SJSA1 (cell line): ENCODE data around the gene KEAP1. TPM values are rescaled to one million over a fixed set of nuclear protein-coding genes. Genes with fewer than 3 reads are reported as not detected.
A peak's percentile ranks its signal among the peaks of the same experiment; 100 is the strongest.
"Not testable (repeated sequence)": the region's sequence is repeated elsewhere in the genome, so short reads cannot be mapped to it uniquely, and the experiment has no call there.

Experiments
- DNase-seq, 2 experiments: peaks; one replicate each; pipeline ENCODE4 v3.0.0-alpha.2; 2015 to 2020; ENCODE audit warnings: low spot score in 2 of 2, low read depth in 1 of 2
- H3K27ac ChIP-seq: fragments of 250-450 bp; sonication (Bioruptor Pico); 2 replicates; pipeline ENCODE4 v1.5.1; 2020; ENCODE audit warnings: mild to moderate bottlenecking, moderate library complexity
- H3K27me3 ChIP-seq: fragments of 250-450 bp; sonication (Bioruptor Pico); replicated peaks from 2 replicates; pipeline ENCODE4 v1.5.1; 2020; ENCODE audit warnings: mild to moderate bottlenecking, moderate library complexity
- H3K36me3 ChIP-seq: fragments of 250-450 bp; sonication (Bioruptor Pico); 2 replicates; pipeline ENCODE4 v1.5.1; 2020; ENCODE audit warnings: mild to moderate bottlenecking
- H3K4me1 ChIP-seq: fragments of 250-450 bp; sonication (Bioruptor Pico); replicated peaks from 2 replicates; pipeline ENCODE4 v1.6.1; 2021; ENCODE audit warnings: mild to moderate bottlenecking
- H3K4me3 ChIP-seq: fragments of 250-450 bp; sonication (Bioruptor Pico); 2 replicates; pipeline ENCODE4 v1.5.1; 2020; ENCODE audit warnings: mild to moderate bottlenecking
- H3K9me3 ChIP-seq: fragments of 250-450 bp; sonication (Bioruptor Pico); replicated peaks from 2 replicates; pipeline ENCODE4 v1.5.1; 2020; ENCODE audit warnings: mild to moderate bottlenecking
- total RNA-seq: library from RNA; depleted of rRNA; stranded (reverse); fragments of >200 nt; shearing (Covaris generic); gene quantifications from 2 replicates; pipeline ENCODE4 v1.2.3, GENCODE V29; 2014

KEAP1 gene
- total RNA-seq, 1 experiment from 2014 or later, result 74.1 TPM

- no peak overlapping the region for H3K4me3 ChIP-seq
- H3K4me1 ChIP-seq, result peaks cover 6% of the 10 kb centered on the region
- no peaks in the 10 kb centered on the region for H3K36me3 ChIP-seq
- 0 out of 2 replicates have a peak, but pooled peaks cover 6% of the 10 kb centered on the region for H3K9me3 ChIP-seq
- DNase-seq, result no peak
- 0 out of 2 replicates have a peak, but pooled peaks cover 5% of the 10 kb centered on the region for H3K27me3 ChIP-seq
- no peak overlapping the region for H3K27ac ChIP-seq
Measured at GRCh38 chr19:10538204-10538983, 35.2 kb upstream of the KEAP1 start.

GRCh38 chr19:10537668-10538067, 34.5 kb upstream of the KEAP1 start:
- Histone ChIP-seq H3K4me3 (no peak overlapping the region), H3K4me1 (0 out of 2 replicates have a peak, but pooled peaks cover 4% of the 10 kb centered on the region), H3K27ac (no peak overlapping the region), H3K36me3 (no peaks in the 10 kb centered on the region), H3K27me3 (0 out of 2 replicates have a peak, but pooled peaks cover 5% of the 10 kb centered on the region), H3K9me3 (0 out of 2 replicates have a peak, but pooled peaks cover 2% of the 10 kb centered on the region)
- no peak for DNase-seq

- 0 out of 2 replicates have a peak, but pooled peaks cover 2% of the 10 kb centered on the region for H3K9me3 ChIP-seq
- 0 out of 2 replicates have a peak, but pooled peaks cover 5% of the 10 kb centered on the region for H3K27me3 ChIP-seq
- DNase-seq, result no peak
- no peak overlapping the region for H3K4me3 ChIP-seq
- H3K4me1 ChIP-seq, result 0 out of 2 replicates have a peak, but pooled peaks cover 4% of the 10 kb centered on the region
- H3K27ac ChIP-seq, result no peak overlapping the region
- no peaks in the 10 kb centered on the region for H3K36me3 ChIP-seq
Measured at GRCh38 chr19:10535613-10536012, 32.5 kb upstream of the KEAP1 start.

- 0 out of 2 replicates have a peak, but pooled peaks cover 5% of the 10 kb centered on the region for H3K27me3 ChIP-seq
- no peak overlapping the region for H3K27ac ChIP-seq
- H3K4me3 ChIP-seq, result no peak overlapping the region
- DNase-seq, result peak in 1 of 2 experiments; percentile 30
- 0 out of 2 replicates have a peak, but pooled peaks cover 2% of the 10 kb centered on the region for H3K9me3 ChIP-seq
- 0 out of 2 replicates have a peak, but pooled peaks cover 4% of the 10 kb centered on the region for H3K4me1 ChIP-seq
- H3K36me3 ChIP-seq, result no peaks in the 10 kb centered on the region
Measured at GRCh38 chr19:10533646-10534386, 30.7 kb upstream of the KEAP1 start.

- H3K27ac ChIP-seq, result no peak overlapping the region
- H3K36me3 ChIP-seq, result no peaks in the 10 kb centered on the region
- no peak for DNase-seq
- 0 out of 2 replicates have a peak, but pooled peaks cover 4% of the 10 kb centered on the region for H3K4me1 ChIP-seq
- H3K27me3 ChIP-seq, result 0 out of 2 replicates have a peak, but pooled peaks cover 5% of the 10 kb centered on the region
- H3K9me3 ChIP-seq, result 0 out of 2 replicates have a peak, but pooled peaks cover 2% of the 10 kb centered on the region
- no peak overlapping the region for H3K4me3 ChIP-seq
Measured at GRCh38 chr19:10532457-10532856, 29.3 kb upstream of the KEAP1 start.

GRCh38 chr19:10526887-10527286, 23.7 kb upstream of the KEAP1 start:
- not testable (repeated sequence) for H3K27ac ChIP-seq, H3K36me3 ChIP-seq, DNase-seq, H3K4me1 ChIP-seq, H3K4me3 ChIP-seq, H3K27me3 ChIP-seq, H3K9me3 ChIP-seq

- no peaks in the 10 kb centered on the region for H3K4me1 ChIP-seq
- H3K36me3 ChIP-seq, result no peaks in the 10 kb centered on the region
- no peak overlapping the region for H3K27ac ChIP-seq
- DNase-seq, result no peak
- no peak overlapping the region for H3K4me3 ChIP-seq
- no peaks in the 10 kb centered on the region for H3K9me3 ChIP-seq
- H3K27me3 ChIP-seq, result 0 out of 2 replicates have a peak, but pooled peaks cover 3% of the 10 kb centered on the region
Measured at GRCh38 chr19:10525636-10526035, 22.5 kb upstream of the KEAP1 start.

GRCh38 chr19:10523135-10523636, 20.0 kb upstream of the KEAP1 start:
- Histone ChIP-seq H3K27me3 (peaks cover 17% of the 10 kb centered on the region), H3K9me3 (no peaks in the 10 kb centered on the region), H3K4me1 (no peaks in the 10 kb centered on the region; the same call in 1 of the 2 replicates), H3K36me3 (no peaks in the 10 kb centered on the region), H3K27ac (no peak overlapping the region), H3K4me3 (no peak overlapping the region)
- DNase-seq, result no peak

- Histone ChIP-seq H3K4me3 (no peak overlapping the region), H3K4me1 (peaks cover 13% of the 10 kb centered on the region), H3K27me3 (peaks cover 32% of the 10 kb centered on the region), H3K36me3 (no peaks in the 10 kb centered on the region), H3K27ac (no peak overlapping the region), H3K9me3 (no peaks in the 10 kb centered on the region)
- DNase-seq, result no peak
Measured at GRCh38 chr19:10521461-10522171, 18.5 kb upstream of the KEAP1 start.

GRCh38 chr19:10520652-10521318, 17.6 kb upstream of the KEAP1 start:
- no peaks in the 10 kb centered on the region for H3K36me3 ChIP-seq
- DNase-seq, result no peak
- no peaks in the 10 kb centered on the region for H3K9me3 ChIP-seq
- no peak overlapping the region for H3K4me3 ChIP-seq
- H3K27me3 ChIP-seq, result peaks cover 38% of the 10 kb centered on the region
- no peak overlapping the region for H3K27ac ChIP-seq
- peaks cover 13% of the 10 kb centered on the region for H3K4me1 ChIP-seq

GRCh38 chr19:10519421-10519820, 16.3 kb upstream of the KEAP1 start:
- Histone ChIP-seq H3K4me3 (no peak overlapping the region), H3K9me3 (no peaks in the 10 kb centered on the region; the same call in 1 of the 2 replicates), H3K36me3 (no peaks in the 10 kb centered on the region), H3K27me3 (peaks cover 51% of the 10 kb centered on the region), H3K4me1 (peaks cover 15% of the 10 kb centered on the region), H3K27ac (no peak overlapping the region)
- no peak for DNase-seq

GRCh38 chr19:10518444-10519361, 15.5 kb upstream of the KEAP1 start:
- no peak for DNase-seq
- H3K4me3 ChIP-seq, result no peak overlapping the region

More at GRCh38 chr19:10518444-10519361, 15.5 kb upstream of the KEAP1 start:
- Histone ChIP-seq H3K9me3 (no peaks in the 10 kb centered on the region; the same call in 1 of the 2 replicates), H3K4me1 (peaks cover 21% of the 10 kb centered on the region), H3K27ac (no peak overlapping the region), H3K27me3 (peaks cover 56% of the 10 kb centered on the region), H3K36me3 (no peaks in the 10 kb centered on the region)
